GM23338 (cell line): Measurements from ENCODE around the gene PTPN7. TPM values are rescaled to one million over a fixed set of nuclear protein-coding genes. Genes with fewer than 3 reads are reported as not detected.

ENCODE experiments used
- ATAC-seq: fragments of 200-7000 bp; cut with Tn5 transposase; 3 replicates; pipeline ENCODE4 v1.9.1; 2020
- DNase-seq: peaks from one replicate; pipeline ENCODE4 v3.0.0-alpha.2; 2015; ENCODE audit warnings: low spot score
- H2AFZ ChIP-seq: fragments of 200-600 bp; sonication (generic); 2 replicates; pipeline ENCODE4 v1.8.0; 2016; ENCODE audit warnings: antibody characterized with exemption, mild to moderate bottlenecking, moderate library complexity
- H3F3A ChIP-seq: fragments of 200-600 bp; sonication (generic); replicated peaks from 2 replicates; pipeline ENCODE4 v1.8.0; 2017; ENCODE audit warnings: antibody characterized with exemption, mixed run types, low read depth
- H3K27ac ChIP-seq: fragments of 200-600 bp; sonication (generic); 2 replicates; pipeline ENCODE4 v1.6.1; 2016; ENCODE audit warnings: low read depth
- H3K27me3 ChIP-seq: fragments of 200-600 bp; sonication (generic); 2 replicates; pipeline ENCODE4 v1.8.0; 2016; ENCODE audit warnings: mild to moderate bottlenecking, mixed run types, moderate library complexity; ENCODE audit not compliant: insufficient read depth
- H3K36me3 ChIP-seq: fragments of 200-600 bp; sonication (generic); 2 replicates; pipeline ENCODE4 v1.8.0; 2016; ENCODE audit warnings: mild to moderate bottlenecking; ENCODE audit not compliant: insufficient read depth
- H3K4me1 ChIP-seq: fragments of 200-600 bp; sonication (generic); 2 replicates; pipeline ENCODE4 v1.8.0; 2016; ENCODE audit warnings: mild to moderate bottlenecking, moderate library complexity; ENCODE audit not compliant: insufficient read depth
- H3K4me2 ChIP-seq: fragments of 200-600 bp; sonication (generic); 2 replicates; pipeline ENCODE4 v1.7.1; 2017; ENCODE audit warnings: mixed run types
- H3K4me3 ChIP-seq: fragments of 200-600 bp; sonication (generic); 2 replicates; pipeline ENCODE4 v1.6.1; 2016; ENCODE audit warnings: mixed run types
- H3K79me2 ChIP-seq: fragments of 200-600 bp; sonication (generic); replicated peaks from 2 replicates; pipeline ENCODE4 v1.8.0; 2017; ENCODE audit warnings: mild to moderate bottlenecking; ENCODE audit not compliant: insufficient read depth
- H3K9me2 ChIP-seq: fragments of 200-600 bp; sonication (generic); 2 replicates; pipeline ENCODE4 v1.8.0; 2017; ENCODE audit not compliant: insufficient read depth
- H4K20me1 ChIP-seq: fragments of 200-600 bp; sonication (generic); replicated peaks from 2 replicates; pipeline ENCODE4 v1.8.0; 2017; ENCODE audit warnings: mild to moderate bottlenecking; ENCODE audit not compliant: insufficient read depth
- H3K27ac Mint-ChIP-seq: 2 replicates; pipeline ENCODE4 v1.8.0; 2020; ENCODE audit warnings: inconsistent platforms, mild to moderate bottlenecking, moderate library complexity, mixed read lengths
- H3K27me3 Mint-ChIP-seq: 3 replicates; pipeline ENCODE4 v1.8.0; 2022; ENCODE audit warnings: low read depth, mild to moderate bottlenecking, moderate library complexity, mixed read lengths, inconsistent platforms; ENCODE audit not compliant: insufficient read depth, poor library complexity
- H3K36me3 Mint-ChIP-seq: 3 replicates; pipeline ENCODE4 v1.8.0; 2021; ENCODE audit warnings: low read depth, mild to moderate bottlenecking, inconsistent platforms, moderate library complexity, mixed read lengths
- H3K4me1 Mint-ChIP-seq: 3 replicates; pipeline ENCODE4 v1.8.0; 2020; ENCODE audit warnings: mild to moderate bottlenecking, inconsistent platforms, mixed read lengths
- H3K4me3 Mint-ChIP-seq: 3 replicates; pipeline ENCODE4 v1.8.0; 2021; ENCODE audit warnings: moderate library complexity, mild to moderate bottlenecking, inconsistent platforms, mixed read lengths
- H3K9me3 Mint-ChIP-seq: 3 replicates; pipeline ENCODE4 v1.8.0; 2020; ENCODE audit warnings: moderate library complexity, mild to moderate bottlenecking, inconsistent platforms, mixed read lengths
- JUNB ChIP-seq: IDR thresholded peaks from one replicate; pipeline ENCODE4 v1.6.1; 2016; ENCODE audit warnings: antibody characterized with exemption; ENCODE audit not compliant: unreplicated experiment
- ZNF114 ChIP-seq: fragments of 250-450 bp; sonication (Bioruptor Pico); IDR thresholded peaks from 2 replicates; pipeline ENCODE4 v1.5.0; 2020; ENCODE audit warnings: mild to moderate bottlenecking, moderate library complexity
- ZNF331 ChIP-seq: fragments of 250-450 bp; sonication (Bioruptor Pico); IDR thresholded peaks from 2 replicates; pipeline ENCODE4 v1.5.0; 2020; ENCODE audit warnings: low read depth, mild to moderate bottlenecking, moderate library complexity
- polyA plus RNA-seq: library from polyadenylated mRNA; unstranded; fragments of >200 nt; fragmentation: Nextera tagmentation; extraction: Ambion mirVana; gene quantifications from 2 replicates; pipeline ENCODE4 v1.2.1, GENCODE V29; 2016
- total RNA-seq: library from RNA; depleted of rRNA; stranded (reverse); fragments of >200 nt; shearing (Covaris generic); gene quantifications from 2 replicates; pipeline ENCODE4 v1.2.3, GENCODE V29; 2014
- TF ChIP-seq, protein P1 (sequence below), 2 experiments: fragments of 200-600 bp in 1 of 2; sonication (generic) in 1 of 2; conservative IDR thresholded peaks; 2 replicates each; pipeline versions ENCODE4 v1.5.1 to v1.6.1; 2016 to 2017; ENCODE audit warnings: antibody characterized with exemption in 2 of 2, low read depth in 2 of 2, mild to moderate bottlenecking in 2 of 2, moderate library complexity in 1 of 2
- TF ChIP-seq, protein P2 (sequence below): fragments of 250-450 bp; sonication (Bioruptor Pico); IDR thresholded peaks from 2 replicates; pipeline ENCODE4 v1.5.0; 2020; ENCODE audit warnings: mild to moderate bottlenecking, moderate library complexity

The PTPN7 gene
- total and polyA plus RNA-seq, 2 experiments from 2014 or later, result not detected

DNA sequence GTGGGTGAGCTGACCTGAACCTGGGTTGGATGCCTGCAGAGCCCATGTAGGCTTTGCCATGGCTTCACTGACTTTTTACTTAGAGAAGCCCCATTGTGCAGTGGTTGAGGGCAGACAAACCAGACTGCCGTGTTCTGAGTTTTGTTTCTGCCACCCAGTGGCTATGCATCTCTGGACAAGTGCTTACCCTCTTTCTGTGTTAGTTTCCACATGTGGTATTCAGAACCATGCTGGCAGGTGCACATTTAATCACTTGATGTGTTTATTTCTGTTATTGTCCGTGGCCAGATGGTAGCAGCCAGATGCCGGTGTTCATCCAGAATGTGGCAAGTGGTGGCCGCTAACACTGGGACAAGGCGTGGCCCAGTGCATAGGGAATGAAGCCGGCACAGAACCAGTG lies 10.3 kb upstream of the PTPN7 start:
- Histone ChIP-seq H3K27me3 (no peaks in the 10 kb centered on the region), H3K27ac (no peak overlapping the region), H3K36me3 (no peaks in the 10 kb centered on the region), H3K79me2 (no peaks in the 10 kb centered on the region), H3K9me2 (no peaks in the 10 kb centered on the region), H3K4me1 (peaks cover 4% of the 10 kb centered on the region; the same call in 1 of the 2 replicates), H4K20me1 (no peaks in the 10 kb centered on the region), H3K4me2 (no peak overlapping the region), H2AFZ (no peak overlapping the region), H3F3A (no peaks in the 10 kb centered on the region), H3K4me3 (no peak overlapping the region)
- DNase-seq (no peak), ATAC-seq (no peak)
- no peak overlapping the region for H3K27ac Mint-ChIP-seq
- no peak overlapping the region for H3K4me3 Mint-ChIP-seq
- H3K36me3 Mint-ChIP-seq, result no peaks in the 10 kb centered on the region
- H3K4me1 Mint-ChIP-seq, result peaks cover 21% of the 10 kb centered on the region
- TF ChIP-seq, protein P1, sequence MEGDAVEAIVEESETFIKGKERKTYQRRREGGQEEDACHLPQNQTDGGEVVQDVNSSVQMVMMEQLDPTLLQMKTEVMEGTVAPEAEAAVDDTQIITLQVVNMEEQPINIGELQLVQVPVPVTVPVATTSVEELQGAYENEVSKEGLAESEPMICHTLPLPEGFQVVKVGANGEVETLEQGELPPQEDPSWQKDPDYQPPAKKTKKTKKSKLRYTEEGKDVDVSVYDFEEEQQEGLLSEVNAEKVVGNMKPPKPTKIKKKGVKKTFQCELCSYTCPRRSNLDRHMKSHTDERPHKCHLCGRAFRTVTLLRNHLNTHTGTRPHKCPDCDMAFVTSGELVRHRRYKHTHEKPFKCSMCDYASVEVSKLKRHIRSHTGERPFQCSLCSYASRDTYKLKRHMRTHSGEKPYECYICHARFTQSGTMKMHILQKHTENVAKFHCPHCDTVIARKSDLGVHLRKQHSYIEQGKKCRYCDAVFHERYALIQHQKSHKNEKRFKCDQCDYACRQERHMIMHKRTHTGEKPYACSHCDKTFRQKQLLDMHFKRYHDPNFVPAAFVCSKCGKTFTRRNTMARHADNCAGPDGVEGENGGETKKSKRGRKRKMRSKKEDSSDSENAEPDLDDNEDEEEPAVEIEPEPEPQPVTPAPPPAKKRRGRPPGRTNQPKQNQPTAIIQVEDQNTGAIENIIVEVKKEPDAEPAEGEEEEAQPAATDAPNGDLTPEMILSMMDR (conservative IDR thresholded peaks at IDR 0.05; ENCODE audit: low read depth in 2 of 2), result no peak
- TF ChIP-seq ZNF331 (no peak), JUNB (no peak), ZNF114 (CRISPR knock-in tag) (no peak)
- TF ChIP-seq, protein P2, sequence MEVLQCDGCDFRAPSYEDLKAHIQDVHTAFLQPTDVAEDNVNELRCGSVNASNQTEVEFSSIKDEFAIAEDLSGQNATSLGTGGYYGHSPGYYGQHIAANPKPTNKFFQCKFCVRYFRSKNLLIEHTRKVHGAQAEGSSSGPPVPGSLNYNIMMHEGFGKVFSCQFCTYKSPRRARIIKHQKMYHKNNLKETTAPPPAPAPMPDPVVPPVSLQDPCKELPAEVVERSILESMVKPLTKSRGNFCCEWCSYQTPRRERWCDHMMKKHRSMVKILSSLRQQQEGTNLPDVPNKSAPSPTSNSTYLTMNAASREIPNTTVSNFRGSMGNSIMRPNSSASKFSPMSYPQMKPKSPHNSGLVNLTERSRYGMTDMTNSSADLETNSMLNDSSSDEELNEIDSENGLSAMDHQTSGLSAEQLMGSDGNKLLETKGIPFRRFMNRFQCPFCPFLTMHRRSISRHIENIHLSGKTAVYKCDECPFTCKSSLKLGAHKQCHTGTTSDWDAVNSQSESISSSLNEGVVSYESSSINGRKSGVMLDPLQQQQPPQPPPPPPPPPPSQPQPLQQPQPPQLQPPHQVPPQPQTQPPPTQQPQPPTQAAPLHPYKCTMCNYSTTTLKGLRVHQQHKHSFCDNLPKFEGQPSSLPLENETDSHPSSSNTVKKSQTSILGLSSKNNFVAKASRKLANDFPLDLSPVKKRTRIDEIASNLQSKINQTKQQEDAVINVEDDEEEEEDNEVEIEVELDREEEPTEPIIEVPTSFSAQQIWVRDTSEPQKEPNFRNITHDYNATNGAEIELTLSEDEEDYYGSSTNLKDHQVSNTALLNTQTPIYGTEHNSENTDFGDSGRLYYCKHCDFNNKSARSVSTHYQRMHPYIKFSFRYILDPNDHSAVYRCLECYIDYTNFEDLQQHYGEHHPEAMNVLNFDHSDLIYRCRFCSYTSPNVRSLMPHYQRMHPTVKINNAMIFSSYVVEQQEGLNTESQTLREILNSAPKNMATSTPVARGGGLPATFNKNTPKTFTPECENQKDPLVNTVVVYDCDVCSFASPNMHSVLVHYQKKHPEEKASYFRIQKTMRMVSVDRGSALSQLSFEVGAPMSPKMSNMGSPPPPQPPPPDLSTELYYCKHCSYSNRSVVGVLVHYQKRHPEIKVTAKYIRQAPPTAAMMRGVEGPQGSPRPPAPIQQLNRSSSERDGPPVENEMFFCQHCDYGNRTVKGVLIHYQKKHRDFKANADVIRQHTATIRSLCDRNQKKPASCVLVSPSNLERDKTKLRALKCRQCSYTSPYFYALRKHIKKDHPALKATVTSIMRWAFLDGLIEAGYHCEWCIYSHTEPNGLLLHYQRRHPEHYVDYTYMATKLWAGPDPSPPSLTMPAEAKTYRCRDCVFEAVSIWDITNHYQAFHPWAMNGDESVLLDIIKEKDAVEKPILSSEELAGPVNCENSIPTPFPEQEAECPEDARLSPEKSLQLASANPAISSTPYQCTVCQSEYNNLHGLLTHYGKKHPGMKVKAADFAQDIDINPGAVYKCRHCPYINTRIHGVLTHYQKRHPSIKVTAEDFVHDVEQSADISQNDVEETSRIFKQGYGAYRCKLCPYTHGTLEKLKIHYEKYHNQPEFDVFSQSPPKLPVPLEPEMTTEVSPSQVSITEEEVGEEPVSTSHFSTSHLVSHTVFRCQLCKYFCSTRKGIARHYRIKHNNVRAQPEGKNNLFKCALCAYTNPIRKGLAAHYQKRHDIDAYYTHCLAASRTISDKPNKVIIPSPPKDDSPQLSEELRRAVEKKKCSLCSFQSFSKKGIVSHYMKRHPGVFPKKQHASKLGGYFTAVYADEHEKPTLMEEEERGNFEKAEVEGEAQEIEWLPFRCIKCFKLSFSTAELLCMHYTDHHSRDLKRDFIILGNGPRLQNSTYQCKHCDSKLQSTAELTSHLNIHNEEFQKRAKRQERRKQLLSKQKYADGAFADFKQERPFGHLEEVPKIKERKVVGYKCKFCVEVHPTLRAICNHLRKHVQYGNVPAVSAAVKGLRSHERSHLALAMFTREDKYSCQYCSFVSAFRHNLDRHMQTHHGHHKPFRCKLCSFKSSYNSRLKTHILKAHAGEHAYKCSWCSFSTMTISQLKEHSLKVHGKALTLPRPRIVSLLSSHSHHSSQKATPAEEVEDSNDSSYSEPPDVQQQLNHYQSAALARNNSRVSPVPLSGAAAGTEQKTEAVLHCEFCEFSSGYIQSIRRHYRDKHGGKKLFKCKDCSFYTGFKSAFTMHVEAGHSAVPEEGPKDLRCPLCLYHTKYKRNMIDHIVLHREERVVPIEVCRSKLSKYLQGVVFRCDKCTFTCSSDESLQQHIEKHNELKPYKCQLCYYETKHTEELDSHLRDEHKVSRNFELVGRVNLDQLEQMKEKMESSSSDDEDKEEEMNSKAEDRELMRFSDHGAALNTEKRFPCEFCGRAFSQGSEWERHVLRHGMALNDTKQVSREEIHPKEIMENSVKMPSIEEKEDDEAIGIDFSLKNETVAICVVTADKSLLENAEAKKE (CRISPR knock-in tag), result no peak
- H3K27me3 Mint-ChIP-seq, result peaks cover 17% of the 10 kb centered on the region
- H3K9me3 Mint-ChIP-seq, result no peaks in the 10 kb centered on the region
